ENCODE results near the gene ZNF135. TPM values are rescaled to one million over a fixed set of nuclear protein-coding genes. Genes with fewer than 3 reads are reported as not detected.

The ZNF135 gene
- total and polyA plus RNA-seq, 9 donors: 9.0 to 17.5 (median 13.9) TPM

GRCh38 chr19:58086825-58087710, 28.0 kb downstream of the ZNF135 start:
- Histone ChIP-seq H3K36me3 (peaks cover 8% of the 10 kb centered on the region), H3K4me1 (ENCODE audit: insufficient read depth) (no peaks in the 10 kb centered on the region), H3K27me3 (no peaks in the 10 kb centered on the region), H3K9me3 (peaks cover 3 to 72% of the 10 kb centered on the region in 2 donors), H3K4me3 (no peak overlapping the region), H3K27ac (no peak overlapping the region)
- intact Hi-C loops (cut with DNase I): loop anchor here in 1 of 4 donors (5.0 kb wide), 1 partner anchor 95 kb away; no protein-coding TSS in a partner anchor
- 93 to 95% (median 95%) methylated on average over 23 of the region's 23 CpGs for WGBS, 3 donors
- no peak for TF ChIP-seq EP300 (IDR thresholded peaks at IDR 0.05)
- no peak for TF ChIP-seq CTCF (IDR thresholded peaks at IDR 0.05)
- no peak for TF ChIP-seq POLR2A (IDR thresholded peaks at IDR 0.05)
- no peak for DNase-seq

- TF ChIP-seq POLR2A (IDR thresholded peaks at IDR 0.05) (no peak), EP300 (IDR thresholded peaks at IDR 0.05) (no peak), CTCF (IDR thresholded peaks at IDR 0.05) (no peak)
- Histone ChIP-seq H3K9me3 (peaks cover 3 to 63% of the 10 kb centered on the region in 2 donors), H3K27me3 (no peaks in the 10 kb centered on the region), H3K4me3 (no peak overlapping the region), H3K36me3 (peaks cover 8% of the 10 kb centered on the region), H3K4me1 (ENCODE audit: insufficient read depth) (no peaks in the 10 kb centered on the region), H3K27ac (no peak overlapping the region)
- intact Hi-C loops (cut with DNase I): loop anchor here in 1 of 4 donors (5.0 kb wide), 1 partner anchor 96 kb away; no protein-coding TSS in a partner anchor
- no peak for DNase-seq
- WGBS, 3 donors: 95 to 98% (median 97%) methylated on average over 13 of the region's 13 CpGs
Observed at GRCh38 chr19:58088521-58089052, 29.5 kb downstream of the ZNF135 start.

- DNase-seq: no peak
- Histone ChIP-seq H3K4me3 (no peak overlapping the region), H3K36me3 (peaks cover 3% of the 10 kb centered on the region), H3K4me1 (ENCODE audit: insufficient read depth) (no peaks in the 10 kb centered on the region), H3K27me3 (no peaks in the 10 kb centered on the region), H3K27ac (no peak overlapping the region), H3K9me3 (peaks cover 0 to 50% of the 10 kb centered on the region in 2 donors)
- 93 to 97% (median 96%) methylated on average over 16 of the region's 16 CpGs for WGBS, 3 donors
- intact Hi-C loops (cut with DNase I): loop anchor here in 1 of 4 donors (5.0 kb wide), 1 partner anchor 98 kb away; no protein-coding TSS in a partner anchor
- no peak for TF ChIP-seq POLR2A (IDR thresholded peaks at IDR 0.05)
- TF ChIP-seq EP300 (IDR thresholded peaks at IDR 0.05): no peak
- no peak for TF ChIP-seq CTCF (IDR thresholded peaks at IDR 0.05)
Observed at GRCh38 chr19:58089846-58090245, 30.8 kb downstream of the ZNF135 start.

- H3K36me3 ChIP-seq: peaks cover 3% of the 10 kb centered on the region
- H3K9me3 ChIP-seq: peaks cover 0 to 35% of the 10 kb centered on the region in 2 donors
- H3K27ac ChIP-seq: no peak overlapping the region
- 85 to 89% (median 86%) methylated on average over 11 of the region's 11 CpGs for WGBS, 3 donors
- H3K27me3 ChIP-seq: no peaks in the 10 kb centered on the region
- TF ChIP-seq CTCF (IDR thresholded peaks at IDR 0.05) (no peak), POLR2A (IDR thresholded peaks at IDR 0.05) (no peak), EP300 (IDR thresholded peaks at IDR 0.05) (no peak)
- no peak for DNase-seq
- H3K4me1 ChIP-seq (ENCODE audit: insufficient read depth): no peaks in the 10 kb centered on the region
- no peak overlapping the region for H3K4me3 ChIP-seq
- intact Hi-C loops (cut with DNase I): no loop called here
Observed at GRCh38 chr19:58091251-58091995, 32.3 kb downstream of the ZNF135 start.
